GM12892 (cell line): Measurements from ENCODE around the gene PRRT3.

ENCODE experiments used
- POLR2A ChIP-seq: IDR thresholded peaks from 2 replicates; pipeline ENCODE4 v1.6.1; 2011; ENCODE audit warnings: low read depth, low read length, control low read depth
- POLR2AphosphoS5 ChIP-seq: IDR thresholded peaks from 2 replicates; pipeline ENCODE4 v1.6.1; 2011; ENCODE audit warnings: low read depth, low read length, control low read depth

DNA sequence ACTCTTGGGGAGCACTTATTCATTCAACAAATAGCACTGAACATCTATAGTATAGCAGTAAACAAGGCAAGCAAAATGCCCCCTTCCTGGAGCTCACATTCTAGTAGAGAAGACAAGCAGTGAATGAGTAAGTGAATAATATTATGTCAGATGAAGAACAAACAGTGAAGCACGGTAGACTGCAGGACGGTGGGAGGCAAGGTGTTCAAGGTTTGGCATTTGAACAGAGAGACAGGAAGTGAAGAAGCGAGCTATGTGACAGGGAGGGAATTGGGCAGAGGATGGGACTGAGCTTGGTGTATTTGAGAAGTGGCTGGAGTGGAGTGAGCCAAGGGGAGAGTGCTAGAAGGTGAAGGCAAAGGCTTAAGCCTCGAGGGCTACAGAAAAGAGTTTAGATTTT lies 17.2 kb downstream of the PRRT3 start:
- TF ChIP-seq POLR2A, result no peak
- no peak for TF ChIP-seq POLR2AphosphoS5
